ENCODE measurements around the gene RNF166. TPM values are rescaled to one million over a fixed set of nuclear protein-coding genes. Genes with fewer than 3 reads are reported as not detected.
A peak's percentile ranks its signal among the peaks of the same experiment; 100 is the strongest.

The RNF166 gene
- total and polyA plus RNA-seq, 2 of the 13 experiments (the other 11 are each of a cell fraction or from before 2014, with no cell fraction given), result 21.4 to 23.0 TPM

- FAIRE-seq (no peak), ATAC-seq (no peak), DNase-seq (ENCODE audit: low spot score) (no peak)
- H3K9ac ChIP-seq (ENCODE audit: insufficient read depth, low read depth, low read length), result no peak overlapping the region
- H3K4me3 ChIP-seq (replicated peaks in 1 of 3; ENCODE audit: insufficient read depth in 1 of 3, low read depth in 2 of 3, low read length in 3 of 3), result no peak overlapping the region
- POLR2A ChIA-PET, result no interaction called here
- H3K36me3 ChIP-seq (replicated peaks in 1 of 2; ENCODE audit: control insufficient read depth in 1 of 2, insufficient read depth in 2 of 2, low read length in 2 of 2), result no peaks in the 10 kb centered on the region; a peak in 1 of 5 replicates
- H3K9me3 ChIP-seq (ENCODE audit: low read length), result no peaks in the 10 kb centered on the region
- BruUV-seq (replicated peaks), result no TSS peak
- 86% methylated on average over 13 of the region's 22 CpGs for WGBS (ENCODE audit: low lambda C conversion rate)
- no peak overlapping the region for H3K27ac ChIP-seq (ENCODE audit: extremely low read length, insufficient read depth, low read length)
- peaks cover 30% of the 10 kb centered on the region for H3K4me1 ChIP-seq (ENCODE audit: insufficient read depth, low read length)
- intact Hi-C loops (cut with micrococcal nuclease; ENCODE audit: unreplicated experiment), result no loop called here
- no peak overlapping the region for H2AFZ ChIP-seq (ENCODE audit: low read length)
- H4K20me1 ChIP-seq (ENCODE audit: insufficient read depth, low read length), result peaks cover 5% of the 10 kb centered on the region; the same call in 1 of the 2 replicates
- H3K27me3 ChIP-seq (ENCODE audit: control insufficient read depth in 1 of 2, insufficient read depth in 2 of 2, low read length in 2 of 2), result peaks cover 5 to 15% of the 10 kb centered on the region in 2 experiments; a peak in 4 of 5 replicates
- CTCF ChIA-PET (ENCODE audit: low intra/inter-chr PET ratio, low total read pairs), result no interaction called here
- in situ Hi-C loops (cut with HindIII; ENCODE audit: extremely low pct_ligation_motif_present, low pct_unique_long_range_greater_than_20kb), result no loop called here
- H3K79me2 ChIP-seq (ENCODE audit: insufficient read depth, low read length), result no peaks in the 10 kb centered on the region
- no peak overlapping the region for H3K4me2 ChIP-seq (ENCODE audit: low read depth, low read length)
- TF ChIP-seq ZC3H13 (CRISPR knock-in tag; IDR thresholded peaks at IDR 0.05), result 0 out of 2 replicates have a peak, but pooled peaks have one; percentile 36
- no peak for TF ChIP-seq BCL3 (CRISPR knock-in tag; IDR thresholded peaks at IDR 0.05)
- no peak for TF ChIP-seq ZFP91 (CRISPR knock-in tag; IDR thresholded peaks at IDR 0.05; ENCODE audit: borderline replicate concordance)
- 0 out of 2 replicates have a peak, but pooled peaks have one; percentile 6 for TF ChIP-seq HOXA3 (CRISPR knock-in tag; IDR thresholded peaks at IDR 0.05)
- peak; percentile 53 for TF ChIP-seq AGO2 (optimal IDR thresholded peaks at IDR 0.05; ENCODE audit: low read depth, low read length)
- no peak for TF ChIP-seq NFE2 (CRISPR knock-in tag; IDR thresholded peaks at IDR 0.05)
- no peak for TF ChIP-seq NRL (CRISPR knock-in tag; IDR thresholded peaks at IDR 0.05; ENCODE audit: borderline replicate concordance)
- TF ChIP-seq CBFB (CRISPR knock-in tag; IDR thresholded peaks at IDR 0.05), result no peak
- TF ChIP-seq ZNF230 (CRISPR knock-in tag; IDR thresholded peaks at IDR 0.05), result 0 out of 2 replicates have a peak, but pooled peaks have one; percentile 15
- TF ChIP-seq MTF1 (CRISPR knock-in tag; IDR thresholded peaks at IDR 0.05), result no peak
- TF ChIP-seq ZNF790 (CRISPR knock-in tag; IDR thresholded peaks at IDR 0.05; ENCODE audit: borderline replicate concordance), result 0 out of 2 replicates have a peak, but pooled peaks have one; percentile 52
- TF ChIP-seq POLR2A (IDR thresholded peaks at IDR 0.05; ENCODE audit: insufficient read depth in 1 of 2, low read depth in 2 of 2, low read length in 2 of 2), result peak in 1 of 2 experiments; percentile 19; a peak in 1 of 4 replicates
- no peak for TF ChIP-seq CREM (IDR thresholded peaks at IDR 0.05)
- 0 out of 2 replicates have a peak, but pooled peaks have one; percentile 6 for TF ChIP-seq CREM (CRISPR knock-in tag; IDR thresholded peaks at IDR 0.05)
- TF ChIP-seq ZNF280B (CRISPR knock-in tag; IDR thresholded peaks at IDR 0.05; ENCODE audit: borderline replicate concordance), result 0 out of 2 replicates have a peak, but pooled peaks have one; percentile 3
Measured at GRCh38 chr16:88676502-88677242, 29.5 kb downstream of the RNF166 start.
